ENCODE results near the gene PLXNB3. TPM values are rescaled to one million over a fixed set of nuclear protein-coding genes. Genes with fewer than 3 reads are reported as not detected.

Gene PLXNB3
- total RNA-seq, 3 donors from 2014 or later (not counting 1 experiment from before 2014, with no cell fraction given), result 1.2 to 1.3 TPM; not detected in 1

DNA sequence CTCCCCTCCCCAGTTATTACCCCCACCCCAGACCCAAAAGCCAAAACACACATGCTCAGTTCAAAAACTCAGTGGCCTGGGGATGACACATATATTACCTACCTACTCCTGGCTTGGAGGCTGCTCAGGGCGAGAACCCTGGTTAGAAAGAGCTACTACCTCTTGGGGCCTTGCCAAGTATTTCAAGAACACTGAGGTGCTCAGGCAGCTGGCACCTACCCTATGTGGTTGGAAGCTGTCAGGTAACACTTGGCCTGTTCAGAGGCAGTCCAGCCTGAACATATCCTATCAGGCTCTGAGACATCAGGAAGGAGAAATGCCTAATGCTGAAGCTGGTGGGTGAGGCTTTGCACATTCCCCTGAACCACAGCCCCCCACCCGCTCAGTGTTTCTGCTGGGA, 44.8 kb upstream of the PLXNB3 start:
- H3K27ac Mint-ChIP-seq, result no peak overlapping the region
- 100% methylated on average over 1 of the region's 2 CpGs for WGBS (ENCODE audit: insufficient coverage)

DNA sequence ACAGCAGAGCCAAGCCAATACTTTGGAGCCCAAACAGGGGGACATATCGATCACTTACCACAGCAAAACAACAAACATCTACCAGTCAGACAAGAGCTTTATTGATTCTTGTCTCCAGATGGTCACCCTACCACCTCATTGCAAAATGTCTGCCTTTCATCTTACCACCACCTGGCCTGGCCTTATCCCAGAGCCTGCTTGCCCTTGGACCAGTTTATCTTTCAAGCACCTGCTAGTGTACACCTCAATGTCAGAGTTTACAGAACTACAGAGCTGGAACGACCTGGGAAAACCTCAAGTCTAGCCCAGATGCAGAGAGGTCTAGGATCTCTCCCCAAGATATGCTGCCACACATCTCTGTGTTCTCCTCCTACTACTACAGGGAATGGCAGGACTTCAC, 44.3 kb upstream of the PLXNB3 start:
- Mint-ChIP-seq H3K4me1 (peaks cover 8 to 17% of the 10 kb centered on the region in 2 donors), H3K27ac (no peak overlapping the region), H3K27me3 (ENCODE audit: low read depth in 2 of 2) (no peaks in the 10 kb centered on the region), H3K36me3 (no peaks in the 10 kb centered on the region), H3K4me3 (no peak overlapping the region), H3K9me3 (no peaks in the 10 kb centered on the region)
- TF ChIP-seq, protein P1, sequence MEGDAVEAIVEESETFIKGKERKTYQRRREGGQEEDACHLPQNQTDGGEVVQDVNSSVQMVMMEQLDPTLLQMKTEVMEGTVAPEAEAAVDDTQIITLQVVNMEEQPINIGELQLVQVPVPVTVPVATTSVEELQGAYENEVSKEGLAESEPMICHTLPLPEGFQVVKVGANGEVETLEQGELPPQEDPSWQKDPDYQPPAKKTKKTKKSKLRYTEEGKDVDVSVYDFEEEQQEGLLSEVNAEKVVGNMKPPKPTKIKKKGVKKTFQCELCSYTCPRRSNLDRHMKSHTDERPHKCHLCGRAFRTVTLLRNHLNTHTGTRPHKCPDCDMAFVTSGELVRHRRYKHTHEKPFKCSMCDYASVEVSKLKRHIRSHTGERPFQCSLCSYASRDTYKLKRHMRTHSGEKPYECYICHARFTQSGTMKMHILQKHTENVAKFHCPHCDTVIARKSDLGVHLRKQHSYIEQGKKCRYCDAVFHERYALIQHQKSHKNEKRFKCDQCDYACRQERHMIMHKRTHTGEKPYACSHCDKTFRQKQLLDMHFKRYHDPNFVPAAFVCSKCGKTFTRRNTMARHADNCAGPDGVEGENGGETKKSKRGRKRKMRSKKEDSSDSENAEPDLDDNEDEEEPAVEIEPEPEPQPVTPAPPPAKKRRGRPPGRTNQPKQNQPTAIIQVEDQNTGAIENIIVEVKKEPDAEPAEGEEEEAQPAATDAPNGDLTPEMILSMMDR (IDR thresholded peaks at IDR 0.05), result no peak
- Histone ChIP-seq H3K4me1 (ENCODE audit: control insufficient read depth, insufficient read depth, low read length) (peaks cover 15% of the 10 kb centered on the region), H3K27ac (ENCODE audit: low read length) (no peak overlapping the region), H3K9me3 (ENCODE audit: control insufficient read depth, insufficient read depth, low read length) (no peaks in the 10 kb centered on the region), H3K4me3 (ENCODE audit: low read length) (no peak overlapping the region), H3K36me3 (ENCODE audit: control insufficient read depth, insufficient read depth, low read length) (peaks cover 42% of the 10 kb centered on the region), H3K27me3 (ENCODE audit: control insufficient read depth, insufficient read depth, low read length) (no peaks in the 10 kb centered on the region)
- no peak for ATAC-seq
- WGBS (ENCODE audit: insufficient coverage), result 94% methylated on average over 2 of the region's 2 CpGs
- no peak for DNase-seq
- intact Hi-C loops (cut with micrococcal nuclease), result no loop called here

More for the DNA sequence above, 44.8 kb upstream of the PLXNB3 start:
- TF ChIP-seq, protein P1 (IDR thresholded peaks at IDR 0.05), result no peak
- H3K27ac ChIP-seq (ENCODE audit: low read length), result no peak overlapping the region
- DNase-seq (no peak), ATAC-seq (no peak)
- no peaks in the 10 kb centered on the region for H3K27me3 ChIP-seq (ENCODE audit: control insufficient read depth, insufficient read depth, low read length)
- H3K4me3 ChIP-seq (ENCODE audit: low read length), result no peak overlapping the region
- H3K36me3 Mint-ChIP-seq, result no peaks in the 10 kb centered on the region
- intact Hi-C loops (cut with micrococcal nuclease), result no loop called here
- no peak overlapping the region for H3K4me3 Mint-ChIP-seq
- H3K4me1 Mint-ChIP-seq, result peaks cover 8 to 17% of the 10 kb centered on the region in 2 donors
- peaks cover 14% of the 10 kb centered on the region for H3K4me1 ChIP-seq (ENCODE audit: control insufficient read depth, insufficient read depth, low read length)
- no peaks in the 10 kb centered on the region for H3K9me3 Mint-ChIP-seq
- H3K9me3 ChIP-seq (ENCODE audit: control insufficient read depth, insufficient read depth, low read length), result no peaks in the 10 kb centered on the region
- H3K36me3 ChIP-seq (ENCODE audit: control insufficient read depth, insufficient read depth, low read length), result peaks cover 46% of the 10 kb centered on the region
- no peaks in the 10 kb centered on the region for H3K27me3 Mint-ChIP-seq (ENCODE audit: low read depth in 2 of 2)

DNA sequence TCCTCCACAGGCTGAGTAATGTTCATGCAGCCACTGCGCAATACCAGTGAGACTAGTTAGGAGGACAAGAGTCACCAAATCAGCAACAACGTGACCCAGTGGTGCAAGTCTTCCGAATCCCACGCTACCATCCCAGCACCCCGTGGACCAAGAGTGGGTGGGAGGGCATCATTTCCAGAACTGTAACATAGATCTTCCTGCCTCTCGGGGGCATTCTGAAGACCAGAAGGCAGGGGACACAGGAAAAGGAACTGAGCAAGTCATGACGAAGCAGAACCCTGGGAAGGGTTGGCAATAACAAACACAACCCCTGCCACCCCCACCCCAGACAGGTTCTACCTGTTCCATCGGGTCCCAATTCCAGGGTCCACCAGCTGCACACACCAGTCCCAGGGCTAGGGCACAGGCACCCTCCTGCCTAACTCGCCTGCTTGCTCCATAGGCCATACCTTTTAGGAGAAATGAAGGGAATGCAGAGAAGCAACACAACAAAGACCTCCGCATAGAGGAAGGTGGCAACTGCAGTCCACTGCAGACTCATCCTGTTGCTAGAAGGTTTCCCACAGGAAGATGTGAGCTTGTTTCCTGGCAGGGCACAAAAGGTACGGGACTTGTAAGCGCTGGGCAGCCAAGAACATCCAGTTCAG, 41.2 kb upstream of the PLXNB3 start:
- no peaks in the 10 kb centered on the region for H3K9me3 Mint-ChIP-seq
- H3K27ac Mint-ChIP-seq, result peak overlapping the region; percentile 74 to 80
- WGBS (ENCODE audit: insufficient coverage), result 29% methylated on average over 11 of the region's 12 CpGs
- no peaks in the 10 kb centered on the region for H3K36me3 Mint-ChIP-seq
- no peaks in the 10 kb centered on the region for H3K9me3 ChIP-seq (ENCODE audit: control insufficient read depth, insufficient read depth, low read length)
- peaks cover 18 to 34% of the 10 kb centered on the region in 2 donors for H3K4me1 Mint-ChIP-seq
- peak overlapping the region; percentile 81 for H3K4me3 Mint-ChIP-seq
- no peaks in the 10 kb centered on the region for H3K27me3 ChIP-seq (ENCODE audit: control insufficient read depth, insufficient read depth, low read length)
- H3K4me3 ChIP-seq (ENCODE audit: low read length), result peak overlapping the region; percentile 58
- peaks cover 25% of the 10 kb centered on the region for H3K36me3 ChIP-seq (ENCODE audit: control insufficient read depth, insufficient read depth, low read length)
- DNase-seq, result peak in 1 of 2 donors; percentile 8
- no peaks in the 10 kb centered on the region for H3K27me3 Mint-ChIP-seq (ENCODE audit: low read depth in 2 of 2)
- intact Hi-C loops (cut with micrococcal nuclease), result no loop called here
- TF ChIP-seq, protein P1 (IDR thresholded peaks at IDR 0.05), result no peak
- peaks cover 46% of the 10 kb centered on the region for H3K4me1 ChIP-seq (ENCODE audit: control insufficient read depth, insufficient read depth, low read length)
- ATAC-seq, result no peak
- peak overlapping the region; percentile 53 for H3K27ac ChIP-seq (ENCODE audit: low read length)

All from natural killer cell (primary cell).